ENCODE measurements around the gene FARP1.
A peak's percentile ranks its signal among the peaks of the same experiment; 100 is the strongest.

The FARP1 gene

DNA sequence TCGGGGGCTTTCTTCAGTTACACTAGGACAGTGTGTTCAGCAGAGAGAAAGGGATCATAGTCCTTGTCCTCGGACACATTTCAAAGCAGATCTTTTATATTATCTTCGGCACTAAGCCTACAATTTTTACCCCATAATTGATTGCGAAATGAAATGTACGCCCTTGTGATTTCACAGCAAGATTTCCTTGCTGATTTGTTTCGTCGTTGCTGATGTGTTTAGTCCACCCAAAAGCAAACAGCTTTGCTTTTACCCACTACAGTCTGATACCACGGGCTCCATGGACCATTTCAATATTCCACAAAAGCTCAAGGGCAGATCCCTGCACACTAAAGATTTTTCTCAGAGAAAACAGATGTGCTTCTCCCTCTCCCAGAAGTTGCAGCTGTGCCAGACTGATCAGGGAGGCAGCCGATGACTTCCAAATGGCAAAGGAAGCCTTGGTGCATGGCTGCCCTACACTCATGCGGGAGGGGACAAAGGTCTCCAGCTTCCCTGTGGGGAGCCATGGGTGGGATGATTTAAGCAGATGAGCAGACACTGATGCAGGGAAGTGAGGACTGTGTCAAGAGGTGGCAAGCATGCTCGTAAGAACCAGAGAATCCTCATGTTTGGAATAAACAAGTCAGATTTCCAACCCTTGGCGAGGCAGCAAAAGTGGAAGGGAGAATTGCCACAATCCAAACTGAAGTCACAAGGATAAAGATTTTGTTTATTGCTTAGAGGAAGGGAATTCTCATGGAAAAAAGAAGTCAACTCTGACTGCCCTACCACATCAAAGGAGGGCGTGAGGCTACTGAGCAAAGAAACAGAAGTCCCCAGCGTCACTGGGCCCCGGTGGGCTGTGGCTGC, 353.0 kb downstream of the FARP1 start:
- no peak overlapping the region for H4K91ac ChIP-seq (ENCODE audit: low read depth, low read length)
- no peak overlapping the region for H3K27ac ChIP-seq (ENCODE audit: low read depth, low read length)
- H3K9ac ChIP-seq (ENCODE audit: low read length) = no peak overlapping the region
- H3K79me2 ChIP-seq (ENCODE audit: control insufficient read depth, insufficient read depth, low read length, poor library complexity) = no peaks in the 10 kb centered on the region
- no peak for DNase-seq
- no peak overlapping the region for H3K4me3 ChIP-seq (ENCODE audit: low read depth, low read length)
- no peak overlapping the region for H2BK12ac ChIP-seq (ENCODE audit: low read length)
- H2BK120ac ChIP-seq (ENCODE audit: insufficient read depth, low read length, poor library complexity) = no peak overlapping the region
- H2AFZ ChIP-seq (ENCODE audit: insufficient read depth, low read length, poor library complexity) = no peak overlapping the region
- no peak overlapping the region for H3K18ac ChIP-seq (ENCODE audit: low read length)
- H2AK5ac ChIP-seq (ENCODE audit: low read length) = no peak overlapping the region
- H3K23ac ChIP-seq (ENCODE audit: low read length) = no peak overlapping the region
- H3K27me3 ChIP-seq (ENCODE audit: insufficient read depth, low read length) = no peaks in the 10 kb centered on the region
- H3K79me1 ChIP-seq (ENCODE audit: low read length) = no peaks in the 10 kb centered on the region
- peaks cover 0 to 7% of the 10 kb centered on the region in 2 experiments for H3K36me3 ChIP-seq (ENCODE audit: control insufficient read depth in 1 of 2, insufficient read depth in 2 of 2, low read length in 2 of 2)
- no CpG with 5 or more reads among the region's 15 CpGs for WGBS (ENCODE audit: extremely low coverage, insufficient coverage, insufficient read length)
- H4K8ac ChIP-seq (ENCODE audit: low read depth, low read length) = no peak overlapping the region
- no peak overlapping the region for H3K14ac ChIP-seq (ENCODE audit: low read length)
- H3K4me2 ChIP-seq (ENCODE audit: low read length) = no peak overlapping the region
- peaks cover 0 to 6% of the 10 kb centered on the region in 2 experiments for H3K4me1 ChIP-seq (ENCODE audit: control insufficient read depth in 1 of 2, insufficient read depth in 2 of 2, low read length in 2 of 2)
- H2BK5ac ChIP-seq (ENCODE audit: low read depth, low read length, poor library complexity) = no peak overlapping the region
- H3K9me3 ChIP-seq (ENCODE audit: insufficient read depth, low read depth, low read length) = no peaks in the 10 kb centered on the region
- H4K12ac ChIP-seq (ENCODE audit: low read depth, low read length) = no peak overlapping the region
- H3K4ac ChIP-seq (ENCODE audit: low read depth, low read length) = peak overlapping the region; percentile 13

DNA sequence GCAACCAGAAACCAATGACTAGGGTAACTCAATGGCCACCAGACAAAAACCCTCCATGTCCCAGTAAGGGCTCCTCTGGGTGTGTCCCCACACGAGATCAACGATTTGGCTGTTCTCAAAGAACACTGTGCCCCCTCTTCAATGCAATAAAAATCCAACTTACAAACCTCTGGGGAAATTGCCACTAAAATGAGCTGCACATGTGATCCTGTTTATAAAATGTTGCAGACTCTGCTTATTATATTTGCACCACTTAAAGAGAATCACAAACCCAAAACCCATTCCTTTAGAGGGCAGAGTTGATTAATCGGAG, 353.5 kb downstream of the FARP1 start:
- peaks cover 0 to 6% of the 10 kb centered on the region in 2 experiments for H3K4me1 ChIP-seq (ENCODE audit: control insufficient read depth in 1 of 2, insufficient read depth in 2 of 2, low read length in 2 of 2)
- H3K14ac ChIP-seq (ENCODE audit: low read length) = no peak overlapping the region
- H2BK5ac ChIP-seq (ENCODE audit: low read depth, low read length, poor library complexity) = no peak overlapping the region
- no peak overlapping the region for H2BK120ac ChIP-seq (ENCODE audit: insufficient read depth, low read length, poor library complexity)
- no peaks in the 10 kb centered on the region for H3K27me3 ChIP-seq (ENCODE audit: insufficient read depth, low read length)
- no peak overlapping the region for H2BK12ac ChIP-seq (ENCODE audit: low read length)
- H3K4ac ChIP-seq (ENCODE audit: low read depth, low read length) = peak overlapping the region; percentile 13
- H3K79me2 ChIP-seq (ENCODE audit: control insufficient read depth, insufficient read depth, low read length, poor library complexity) = no peaks in the 10 kb centered on the region
- no peak overlapping the region for H3K27ac ChIP-seq (ENCODE audit: low read depth, low read length)
- H2AFZ ChIP-seq (ENCODE audit: insufficient read depth, low read length, poor library complexity) = no peak overlapping the region
- no peak overlapping the region for H4K91ac ChIP-seq (ENCODE audit: low read depth, low read length)
- no peaks in the 10 kb centered on the region for H3K9me3 ChIP-seq (ENCODE audit: insufficient read depth, low read depth, low read length)
- no peak overlapping the region for H3K4me2 ChIP-seq (ENCODE audit: low read length)
- peaks cover 0 to 7% of the 10 kb centered on the region in 2 experiments for H3K36me3 ChIP-seq (ENCODE audit: control insufficient read depth in 1 of 2, insufficient read depth in 2 of 2, low read length in 2 of 2)
- no peak overlapping the region for H3K18ac ChIP-seq (ENCODE audit: low read length)
- DNase-seq = no peak
- no peak overlapping the region for H4K8ac ChIP-seq (ENCODE audit: low read depth, low read length)
- no peak overlapping the region for H3K4me3 ChIP-seq (ENCODE audit: low read depth, low read length)
- H4K12ac ChIP-seq (ENCODE audit: low read depth, low read length) = no peak overlapping the region
- WGBS (ENCODE audit: extremely low coverage, insufficient coverage, insufficient read length) = no CpG with 5 or more reads among the region's 3 CpGs
- H3K23ac ChIP-seq (ENCODE audit: low read length) = no peak overlapping the region
- H3K79me1 ChIP-seq (ENCODE audit: low read length) = no peaks in the 10 kb centered on the region
- H2AK5ac ChIP-seq (ENCODE audit: low read length) = no peak overlapping the region
- no peak overlapping the region for H3K9ac ChIP-seq (ENCODE audit: low read length)

DNA sequence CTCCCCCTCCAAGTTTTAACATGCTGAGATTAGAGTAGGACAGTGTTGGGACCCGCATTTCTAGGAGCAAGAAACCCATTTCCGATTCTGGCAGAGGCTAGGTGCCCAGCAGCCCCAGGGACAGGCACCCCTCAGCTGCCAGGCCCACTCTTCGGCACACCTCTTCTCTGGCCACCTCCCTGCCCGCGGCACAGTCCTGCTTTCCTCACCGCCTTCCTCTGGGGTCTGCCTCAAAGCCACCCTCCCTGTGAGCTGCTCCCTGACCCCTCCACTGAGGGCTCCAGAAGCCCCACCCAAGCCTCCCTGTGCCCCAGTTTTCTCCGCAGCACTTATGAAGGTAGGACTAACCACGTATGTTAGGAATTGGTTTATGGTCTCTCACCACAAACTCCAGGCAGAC, 354.1 kb downstream of the FARP1 start:
- H3K4me3 ChIP-seq (ENCODE audit: low read depth, low read length) = no peak overlapping the region
- no peak overlapping the region for H3K9ac ChIP-seq (ENCODE audit: low read length)
- H4K8ac ChIP-seq (ENCODE audit: low read depth, low read length) = no peak overlapping the region
- no peak overlapping the region for H3K18ac ChIP-seq (ENCODE audit: low read length)
- H3K36me3 ChIP-seq (ENCODE audit: control insufficient read depth in 1 of 2, insufficient read depth in 2 of 2, low read length in 2 of 2) = peaks cover 0 to 7% of the 10 kb centered on the region in 2 experiments
- no peak overlapping the region for H2AK5ac ChIP-seq (ENCODE audit: low read length)
- peaks cover 0 to 6% of the 10 kb centered on the region in 2 experiments for H3K4me1 ChIP-seq (ENCODE audit: control insufficient read depth in 1 of 2, insufficient read depth in 2 of 2, low read length in 2 of 2)
- H2AFZ ChIP-seq (ENCODE audit: insufficient read depth, low read length, poor library complexity) = no peak overlapping the region
- H3K14ac ChIP-seq (ENCODE audit: low read length) = no peak overlapping the region
- H2BK12ac ChIP-seq (ENCODE audit: low read length) = no peak overlapping the region
- H2BK120ac ChIP-seq (ENCODE audit: insufficient read depth, low read length, poor library complexity) = no peak overlapping the region
- H3K9me3 ChIP-seq (ENCODE audit: insufficient read depth, low read depth, low read length) = no peaks in the 10 kb centered on the region
- no CpG with 5 or more reads among the region's 8 CpGs for WGBS (ENCODE audit: extremely low coverage, insufficient coverage, insufficient read length)
- H3K79me1 ChIP-seq (ENCODE audit: low read length) = no peaks in the 10 kb centered on the region
- no peak overlapping the region for H3K23ac ChIP-seq (ENCODE audit: low read length)
- H4K91ac ChIP-seq (ENCODE audit: low read depth, low read length) = no peak overlapping the region
- no peak for DNase-seq
- H3K4ac ChIP-seq (ENCODE audit: low read depth, low read length) = no peak overlapping the region
- no peaks in the 10 kb centered on the region for H3K79me2 ChIP-seq (ENCODE audit: control insufficient read depth, insufficient read depth, low read length, poor library complexity)
- no peak overlapping the region for H3K27ac ChIP-seq (ENCODE audit: low read depth, low read length)
- H4K12ac ChIP-seq (ENCODE audit: low read depth, low read length) = no peak overlapping the region
- H2BK5ac ChIP-seq (ENCODE audit: low read depth, low read length, poor library complexity) = no peak overlapping the region
- H3K27me3 ChIP-seq (ENCODE audit: insufficient read depth, low read length) = no peaks in the 10 kb centered on the region
- H3K4me2 ChIP-seq (ENCODE audit: low read length) = no peak overlapping the region

DNA sequence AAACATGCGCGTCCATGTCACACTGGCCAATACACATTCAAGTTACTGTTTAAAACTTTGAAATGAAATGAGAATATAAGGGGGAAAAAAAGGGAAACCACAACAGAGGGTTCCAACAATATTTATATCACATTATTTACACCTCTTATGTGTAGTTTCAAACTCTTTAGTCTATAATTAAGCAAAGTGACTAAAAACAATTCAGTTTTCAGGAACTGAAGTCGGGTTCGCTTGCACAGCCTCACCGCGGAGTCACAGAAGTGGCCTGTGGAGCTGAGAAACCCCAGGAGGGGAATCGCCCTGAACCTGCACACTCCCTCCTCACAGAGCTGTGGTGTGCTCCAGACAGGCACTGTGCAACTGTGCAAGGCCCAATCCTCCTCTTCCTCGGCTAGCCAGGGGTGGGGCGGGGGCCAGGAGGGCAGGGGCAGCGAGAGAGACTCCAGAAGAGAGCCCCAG, 358.1 kb downstream of the FARP1 start:
- H3K23ac ChIP-seq (ENCODE audit: low read length) = no peak overlapping the region
- H2BK120ac ChIP-seq (ENCODE audit: insufficient read depth, low read length, poor library complexity) = no peak overlapping the region
- peaks cover 0 to 6% of the 10 kb centered on the region in 2 experiments for H3K4me1 ChIP-seq (ENCODE audit: control insufficient read depth in 1 of 2, insufficient read depth in 2 of 2, low read length in 2 of 2)
- H2AFZ ChIP-seq (ENCODE audit: insufficient read depth, low read length, poor library complexity) = no peak overlapping the region
- H2BK5ac ChIP-seq (ENCODE audit: low read depth, low read length, poor library complexity) = no peak overlapping the region
- H2BK12ac ChIP-seq (ENCODE audit: low read length) = no peak overlapping the region
- H3K27me3 ChIP-seq (ENCODE audit: insufficient read depth, low read length) = no peaks in the 10 kb centered on the region
- H3K79me1 ChIP-seq (ENCODE audit: low read length) = no peaks in the 10 kb centered on the region
- no peak overlapping the region for H3K9ac ChIP-seq (ENCODE audit: low read length)
- H3K4ac ChIP-seq (ENCODE audit: low read depth, low read length) = no peak overlapping the region
- H3K27ac ChIP-seq (ENCODE audit: low read depth, low read length) = no peak overlapping the region
- H3K14ac ChIP-seq (ENCODE audit: low read length) = no peak overlapping the region
- no peak overlapping the region for H4K12ac ChIP-seq (ENCODE audit: low read depth, low read length)
- no peak overlapping the region for H4K8ac ChIP-seq (ENCODE audit: low read depth, low read length)
- no peak overlapping the region for H3K4me2 ChIP-seq (ENCODE audit: low read length)
- no peak overlapping the region for H3K4me3 ChIP-seq (ENCODE audit: low read depth, low read length)
- DNase-seq = no peak
- peaks cover 2 to 9% of the 10 kb centered on the region in 2 experiments for H3K36me3 ChIP-seq (ENCODE audit: control insufficient read depth in 1 of 2, insufficient read depth in 2 of 2, low read length in 2 of 2)
- H2AK5ac ChIP-seq (ENCODE audit: low read length) = no peak overlapping the region
- no CpG with 5 or more reads among the region's 10 CpGs for WGBS (ENCODE audit: extremely low coverage, insufficient coverage, insufficient read length)
- H3K9me3 ChIP-seq (ENCODE audit: insufficient read depth, low read depth, low read length) = no peaks in the 10 kb centered on the region
- H3K79me2 ChIP-seq (ENCODE audit: control insufficient read depth, insufficient read depth, low read length, poor library complexity) = peaks cover 1% of the 10 kb centered on the region
- no peak overlapping the region for H4K91ac ChIP-seq (ENCODE audit: low read depth, low read length)
- H3K18ac ChIP-seq (ENCODE audit: low read length) = no peak overlapping the region

Data from trophoblast cell (in vitro differentiated cells and primary cell).